HG03135 (cell line): Measurements from ENCODE around the gene SLC16A11.

ENCODE experiments used
- ATAC-seq: cut with Tn5 transposase; IDR thresholded peaks from one replicate; pipeline ENCODE4 v1.9.1; 2021; ENCODE audit warnings: mild to moderate bottlenecking, moderate library complexity; ENCODE audit not compliant: unreplicated experiment

Gene SLC16A11

GRCh38 chr17:7027335-7027734 is 16.6 kb downstream of the SLC16A11 start:
- ATAC-seq, result no peak

GRCh38 chr17:7026471-7027115 is 17.3 kb downstream of the SLC16A11 start:
- ATAC-seq, result no peak

- no peak for ATAC-seq
Measured at GRCh38 chr17:7025245-7025644, 18.6 kb downstream of the SLC16A11 start.

- no peak for ATAC-seq
Measured at GRCh38 chr17:7024402-7024785, 19.5 kb downstream of the SLC16A11 start.

- peak; percentile 34 for ATAC-seq
Measured at GRCh38 chr17:7023576-7024401, 20.1 kb downstream of the SLC16A11 start.

- no peak for ATAC-seq
Measured at GRCh38 chr17:7022781-7023571, 20.9 kb downstream of the SLC16A11 start, which contains the start of gene BCL6B. BCL6B (plus strand) TSS chr17:7023050; CDS start chr17:7023672, 622 bp downstream.

GRCh38 chr17:7021993-7022778 is 21.7 kb downstream of the SLC16A11 start:
- no peak for ATAC-seq

GRCh38 chr17:7020894-7021664 is 22.8 kb downstream of the SLC16A11 start:
- ATAC-seq, result no peak

GRCh38 chr17:7019839-7020519 is 23.9 kb downstream of the SLC16A11 start:
- ATAC-seq, result no peak

- no peak for ATAC-seq
Measured at GRCh38 chr17:7019367-7019766, 24.5 kb downstream of the SLC16A11 start.

GRCh38 chr17:7018331-7018964 is 25.4 kb downstream of the SLC16A11 start:
- no peak for ATAC-seq

- no peak for ATAC-seq
Measured at GRCh38 chr17:7017827-7018200, 26.1 kb downstream of the SLC16A11 start.

- no peak for ATAC-seq
Measured at GRCh38 chr17:7016886-7017826, 26.7 kb downstream of the SLC16A11 start.

- no peak for ATAC-seq
Measured at GRCh38 chr17:7016418-7016817, 27.5 kb downstream of the SLC16A11 start.

- peak; percentile 20 for ATAC-seq
Measured at GRCh38 chr17:7014995-7015958, 28.6 kb downstream of the SLC16A11 start.

- peak; percentile 79 for ATAC-seq
Measured at GRCh38 chr17:7014261-7014994, 29.5 kb downstream of the SLC16A11 start.
